Measurements from ENCODE around the gene CCDC187. TPM values are rescaled to one million over a fixed set of nuclear protein-coding genes. Genes with fewer than 3 reads are reported as not detected.

CCDC187 gene
- total RNA-seq, 1 donor from 2014 or later, result not detected

DNA sequence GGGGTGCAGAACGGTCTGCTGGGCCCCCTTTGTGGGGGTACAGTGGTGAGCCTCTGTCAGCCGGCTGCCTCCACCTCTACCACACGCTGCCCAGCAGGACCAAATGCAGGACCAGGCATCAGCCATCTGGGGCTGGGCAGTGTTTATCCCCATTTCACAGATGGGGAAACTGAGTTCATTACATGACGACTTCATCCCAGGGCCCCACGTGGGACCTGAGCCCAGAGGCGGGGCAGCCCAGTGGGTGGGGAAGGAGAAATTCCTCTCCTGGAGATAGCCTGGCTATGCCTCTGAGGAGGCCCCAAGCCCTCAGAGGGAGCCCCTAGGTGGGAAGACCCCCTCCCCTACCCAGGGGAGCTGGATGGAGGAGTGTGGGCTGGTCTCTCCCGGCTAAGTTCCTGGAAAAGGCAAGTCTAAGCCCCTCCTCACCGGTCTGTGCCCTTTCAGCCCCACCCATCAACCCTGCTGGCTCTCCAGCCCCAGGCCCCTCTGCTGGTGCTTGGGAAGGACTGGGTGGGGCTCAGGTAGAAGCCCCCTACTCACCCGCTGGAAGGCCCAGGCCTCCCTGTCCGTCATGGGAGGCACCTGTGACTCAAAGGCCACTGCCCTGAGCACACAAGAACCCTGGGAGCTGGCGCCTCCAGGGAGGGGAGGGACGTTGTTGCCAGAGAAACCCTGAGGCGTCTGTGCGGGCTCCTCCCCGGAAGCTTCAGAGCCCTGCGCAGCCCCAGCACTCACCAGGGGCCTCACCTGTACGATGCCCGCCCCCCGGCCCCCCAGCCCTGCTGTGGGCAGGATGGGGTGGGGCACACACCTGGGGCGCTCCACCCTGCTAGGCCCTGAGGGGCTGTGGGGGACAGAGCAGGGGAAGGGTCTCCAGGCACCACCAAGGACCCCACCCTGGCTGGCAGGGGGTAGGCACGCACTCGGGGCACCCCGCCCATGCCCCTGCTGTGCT, 7.4 kb upstream of the CCDC187 start:
- no peak for DNase-seq (ENCODE audit: low read depth)

DNA sequence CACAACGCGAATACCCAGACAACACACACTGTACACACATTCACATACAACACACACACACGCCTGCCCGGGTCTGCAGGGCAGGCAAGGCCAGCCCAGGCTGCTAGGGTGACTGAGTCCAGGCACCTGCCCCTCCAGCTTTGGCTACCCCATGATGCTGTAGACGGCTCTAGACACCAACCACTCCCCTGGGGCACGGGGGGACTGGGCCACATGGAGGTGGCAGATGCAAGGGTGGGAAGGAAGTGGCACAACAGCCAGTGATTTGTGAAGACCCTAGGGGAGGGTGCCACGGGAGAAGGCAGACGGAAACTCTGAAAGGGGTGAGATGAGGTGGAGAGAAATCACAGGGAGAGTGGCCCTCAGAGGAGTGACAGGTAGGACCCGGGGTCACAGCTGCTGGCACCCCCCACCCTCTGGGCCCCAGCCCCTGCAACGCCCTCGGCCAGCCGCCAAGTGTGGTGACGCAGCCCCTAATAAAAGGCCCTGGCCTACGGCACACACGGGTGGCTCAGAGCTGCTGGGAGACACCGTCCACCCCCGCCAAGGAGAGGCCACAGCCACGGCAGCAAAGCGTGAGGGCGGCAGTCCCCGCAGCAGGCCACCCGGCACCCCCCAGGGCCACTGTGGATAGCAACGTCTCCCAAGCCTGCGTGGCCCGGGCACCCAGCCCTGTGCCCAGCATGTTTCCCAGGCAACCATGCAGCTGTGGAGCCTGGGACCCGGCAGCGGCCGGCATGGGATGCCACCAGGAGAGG, 6.6 kb upstream of the CCDC187 start:
- DNase-seq (ENCODE audit: low read depth), result no peak

DNA sequence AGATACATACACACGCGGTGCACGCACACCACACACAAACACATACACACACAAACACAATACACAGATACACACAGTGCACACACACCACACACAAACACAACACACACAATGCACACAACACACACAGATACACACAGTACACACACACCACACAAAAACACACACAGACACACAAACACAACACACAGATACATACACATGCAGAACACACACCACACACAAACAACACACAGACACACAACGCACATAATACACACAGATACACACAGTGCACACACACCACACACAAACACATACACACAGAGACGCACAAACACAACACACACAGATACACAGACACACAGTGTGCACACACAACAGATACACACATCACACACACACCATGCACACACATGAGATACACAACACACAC, 5.9 kb upstream of the CCDC187 start:
- no peak for DNase-seq (ENCODE audit: low read depth)

DNA sequence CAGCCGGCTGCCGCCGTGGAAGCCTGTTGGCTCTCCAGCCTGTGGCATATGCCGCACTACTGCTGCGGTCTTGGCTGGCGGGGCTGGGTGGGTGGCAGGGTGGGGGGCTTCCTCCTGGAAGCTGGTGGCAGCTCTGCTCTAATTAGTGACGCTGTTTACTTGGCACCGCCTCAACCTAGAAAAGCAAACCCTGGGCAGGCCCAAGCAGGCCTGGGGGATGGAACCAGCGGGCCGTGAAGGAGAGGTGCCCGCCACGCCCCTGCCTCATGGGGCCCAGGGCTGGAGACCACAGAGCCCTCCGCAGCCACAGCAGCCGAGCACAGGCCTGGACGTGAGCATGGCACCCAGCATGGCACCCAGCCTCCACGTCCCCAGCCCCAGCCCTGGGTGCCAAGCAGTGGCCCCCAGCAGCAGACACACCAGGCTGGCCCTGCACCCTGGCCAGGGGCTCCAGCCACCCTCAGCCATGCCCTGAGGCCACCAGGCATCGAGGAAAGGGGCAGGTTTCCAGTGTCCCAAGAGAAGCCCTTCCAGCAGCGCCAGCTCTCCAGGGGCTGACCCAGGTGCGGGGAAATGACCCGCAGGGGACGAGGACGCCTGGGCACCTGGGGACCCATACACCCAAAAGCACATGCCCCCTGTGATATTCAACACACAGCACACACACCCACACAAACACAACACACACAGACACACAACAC, 5.4 kb upstream of the CCDC187 start:
- peak; percentile 36 for DNase-seq (ENCODE audit: low read depth)

DNA sequence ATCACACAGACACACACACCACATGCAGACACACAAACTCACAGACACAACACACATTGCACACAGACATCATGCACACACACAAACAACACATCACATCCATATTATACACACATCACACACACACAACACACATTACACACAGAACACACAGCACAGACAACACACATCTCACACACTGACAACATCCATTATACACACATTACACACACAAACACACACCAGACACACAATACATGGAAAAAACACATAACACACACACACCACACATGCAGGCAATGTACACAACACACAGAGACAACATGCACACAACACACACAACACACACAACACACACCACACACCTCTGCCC, 4.8 kb upstream of the CCDC187 start:
- no peak for DNase-seq (ENCODE audit: low read depth)

DNA sequence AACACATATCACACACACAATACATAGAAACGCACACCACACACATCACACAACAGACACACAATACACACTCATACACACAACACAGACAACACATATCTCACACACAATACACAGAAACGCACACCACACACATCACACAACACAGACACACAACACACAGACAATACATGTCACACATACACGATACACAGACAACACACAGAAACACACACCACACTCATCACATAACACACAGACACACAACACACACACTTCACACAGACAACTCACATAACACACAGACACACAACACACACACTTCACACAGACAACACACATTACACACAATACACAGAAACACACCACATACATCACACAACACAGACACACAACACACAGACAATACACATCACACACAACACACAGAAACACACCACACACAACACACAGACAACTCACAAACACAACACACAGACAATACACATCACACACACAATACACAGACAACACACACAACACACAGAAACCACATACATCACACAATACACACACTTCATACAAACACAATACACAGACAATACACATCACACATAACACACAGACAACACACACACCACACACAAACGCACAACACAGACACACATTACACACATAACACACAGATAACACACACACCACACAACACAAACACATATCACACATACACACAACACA, 4.3 kb upstream of the CCDC187 start:
- no peak for DNase-seq (ENCODE audit: low read depth)

DNA sequence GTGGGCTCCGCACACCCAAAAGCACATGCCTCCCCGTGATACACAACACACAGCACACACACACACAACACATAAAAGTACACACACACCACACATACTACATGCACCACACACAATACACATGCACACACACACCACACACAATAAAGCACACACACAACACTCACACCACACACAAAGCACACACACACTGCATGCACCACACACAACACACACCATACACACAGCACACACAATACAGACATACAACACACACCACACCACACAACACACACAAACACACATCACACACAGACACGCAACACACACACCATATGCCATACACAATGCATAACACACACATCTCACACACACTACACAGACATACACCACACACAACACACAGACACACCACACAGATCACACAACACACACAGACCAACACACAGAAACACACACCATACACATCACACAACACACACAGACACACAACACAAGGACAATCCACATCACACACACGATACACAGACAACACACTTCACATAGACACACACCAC, 3.4 kb upstream of the CCDC187 start:
- no peak for DNase-seq (ENCODE audit: low read depth)

DNA sequence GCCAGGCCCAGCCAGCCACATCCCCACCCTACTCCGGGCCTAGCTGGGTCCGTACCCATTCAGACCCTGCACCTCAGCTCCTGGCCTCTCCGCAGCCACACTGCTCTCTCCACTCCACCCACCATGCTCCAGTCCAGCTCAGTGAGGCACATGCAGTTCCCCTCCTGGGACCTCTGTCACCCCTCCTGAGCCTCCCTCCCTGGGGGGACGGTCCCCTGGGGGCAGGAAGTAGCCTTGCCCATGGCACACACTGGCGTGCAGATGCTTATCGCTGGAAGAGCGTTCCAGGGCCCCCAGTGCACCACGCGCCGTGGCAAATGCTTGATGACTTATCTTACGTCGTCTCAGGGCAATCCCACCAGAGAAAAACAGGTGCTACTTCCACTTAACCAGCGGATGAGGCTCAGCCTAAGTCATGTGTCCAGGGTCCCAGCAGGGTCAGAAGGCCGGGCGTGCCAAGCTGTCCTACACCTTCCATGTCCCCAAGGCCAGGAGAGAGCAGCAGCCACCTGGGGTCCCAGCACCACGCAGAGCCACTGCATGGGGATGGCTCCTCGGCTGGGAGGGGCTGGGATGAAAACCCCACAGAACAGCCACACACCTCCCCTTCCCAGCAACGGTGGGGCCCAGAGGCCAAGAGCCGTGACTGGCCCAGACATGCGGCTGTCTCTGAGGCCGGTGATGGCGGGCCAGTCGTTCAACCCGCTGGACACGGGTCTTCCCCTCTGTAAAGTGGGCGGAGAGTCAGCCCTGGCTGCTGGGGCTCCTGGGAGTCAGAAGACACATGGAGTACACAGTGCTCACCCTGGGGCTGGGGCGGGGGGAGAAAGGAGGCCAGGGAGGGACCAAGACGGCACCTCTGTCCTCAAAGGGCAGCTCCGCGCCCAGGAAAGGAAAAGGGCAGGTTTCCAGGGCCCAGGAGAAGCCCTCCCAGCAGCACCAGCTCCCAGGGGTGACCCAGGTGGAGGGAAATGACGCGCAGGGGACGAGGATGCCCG, 2.6 kb upstream of the CCDC187 start:
- DNase-seq (ENCODE audit: low read depth), result no peak

DNA sequence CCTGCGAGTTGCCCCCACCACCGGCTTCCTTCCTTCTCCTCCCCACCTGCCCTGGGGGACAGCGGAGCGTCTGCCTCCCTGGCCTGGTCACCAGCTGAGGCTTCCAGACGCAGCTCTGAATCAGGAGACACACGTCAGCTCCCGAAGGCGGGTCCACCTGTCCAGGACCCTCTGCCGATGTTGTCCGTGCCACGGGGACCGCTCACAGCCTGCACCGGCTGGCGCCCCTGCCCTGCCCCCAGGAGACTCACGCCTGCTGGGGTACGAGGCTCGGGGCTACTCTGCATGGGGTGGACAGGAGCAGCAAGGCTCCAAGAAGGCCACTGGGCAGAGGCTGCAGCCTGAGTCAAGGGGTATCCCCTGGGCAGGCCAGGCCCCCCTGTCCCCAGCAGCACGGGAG, 1.9 kb upstream of the CCDC187 start:
- no peak for DNase-seq (ENCODE audit: low read depth)

DNA sequence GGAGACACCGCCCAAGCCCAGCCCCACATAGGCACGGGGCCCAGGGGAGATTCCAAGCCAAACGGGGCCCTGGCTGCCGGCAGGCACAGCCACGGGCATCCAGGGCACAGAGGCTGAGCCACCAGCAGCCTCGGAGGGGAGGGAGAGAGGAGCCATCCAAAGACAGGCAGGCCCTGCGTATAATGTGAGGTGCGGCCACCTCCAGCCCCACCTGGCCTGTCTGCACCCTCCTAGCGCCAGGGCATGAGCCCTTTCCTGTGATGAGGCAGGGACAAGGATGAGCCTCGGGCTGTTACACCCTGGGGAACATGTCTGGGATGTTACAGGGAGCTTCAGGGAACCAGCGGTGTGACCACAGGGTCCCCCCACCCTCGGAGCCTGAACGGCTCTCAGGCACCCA, 1.1 kb upstream of the CCDC187 start:
- DNase-seq (ENCODE audit: low read depth), result no peak

DNA sequence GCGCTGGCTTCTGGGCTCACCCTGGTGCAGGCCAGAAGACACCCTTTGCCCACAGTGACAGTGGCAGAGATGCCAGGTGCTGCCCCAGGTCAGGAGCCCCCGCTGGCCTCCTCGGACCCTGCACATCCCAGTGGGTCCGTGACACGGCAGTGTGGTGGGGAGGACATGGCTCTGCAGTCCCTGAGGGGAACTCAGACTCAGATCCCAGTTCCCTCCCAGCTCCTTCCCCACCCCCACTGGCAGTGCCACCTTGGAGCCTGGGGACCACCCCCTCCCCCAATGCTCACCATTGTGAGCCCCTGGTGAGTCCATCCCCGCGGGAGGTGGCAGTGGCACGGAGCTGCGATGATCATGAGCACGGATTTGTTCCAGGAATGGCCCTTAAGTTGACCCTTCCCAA, 562 bp upstream of the CCDC187 start:
- no peak for DNase-seq (ENCODE audit: low read depth)

DNA sequence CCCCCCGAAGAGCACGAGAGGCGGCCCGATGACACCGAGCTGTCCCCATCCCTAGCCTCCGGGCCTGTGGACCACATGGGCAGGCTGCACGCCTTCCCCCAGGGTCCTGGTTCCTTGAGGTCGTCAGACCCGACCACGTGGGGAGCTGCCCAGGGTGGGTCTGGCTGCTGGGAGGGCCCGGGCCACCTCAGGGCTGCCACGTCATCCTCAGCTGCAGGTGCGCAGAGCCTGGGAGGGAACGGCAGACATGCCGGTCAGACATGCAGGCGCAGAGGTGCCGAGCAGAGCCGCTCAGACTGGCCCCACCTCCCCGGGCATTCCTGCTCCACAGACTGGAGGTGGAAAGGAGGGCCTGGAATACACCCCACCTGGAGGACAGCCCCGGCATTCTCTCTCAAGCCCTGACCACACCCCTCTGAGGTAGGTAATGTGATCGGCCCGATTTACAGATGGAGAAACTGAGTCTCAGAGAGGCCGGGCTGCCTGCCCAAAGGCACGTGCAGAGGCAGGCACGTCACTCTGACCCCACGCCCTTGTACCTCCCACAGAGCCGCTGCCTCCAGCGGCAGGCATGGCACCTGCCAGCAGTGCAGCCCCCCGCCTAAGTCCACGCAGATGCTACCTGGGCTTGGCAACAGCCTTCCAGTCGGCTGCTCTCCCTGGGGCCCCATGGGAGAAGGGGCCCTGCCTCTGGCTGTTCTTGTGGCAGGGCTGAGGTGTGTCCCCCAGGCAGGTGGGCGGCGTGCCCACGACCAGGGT, 649 bp downstream of the CCDC187 start:
- no peak for DNase-seq (ENCODE audit: low read depth)

DNA sequence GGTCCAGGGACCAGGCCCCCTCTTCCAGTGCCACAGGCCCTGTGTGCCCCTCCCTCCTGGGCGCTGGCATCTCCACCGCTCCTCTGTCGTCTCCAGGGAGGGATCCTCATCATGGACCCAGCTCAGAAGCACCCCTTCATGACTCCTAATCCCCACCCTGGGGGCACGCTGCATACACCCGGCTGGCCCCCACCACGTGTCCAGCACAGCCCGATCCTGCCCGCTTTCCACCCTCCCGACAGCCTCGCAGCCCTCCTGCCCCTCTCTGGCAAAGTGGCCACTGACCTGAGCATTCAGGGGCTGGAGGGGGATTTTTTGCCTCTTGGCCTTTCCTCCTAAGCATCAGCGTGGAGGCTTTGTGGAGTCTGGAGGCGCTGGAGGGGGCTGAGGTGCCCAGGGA, 1.4 kb downstream of the CCDC187 start:
- DNase-seq (ENCODE audit: low read depth), result no peak

DNA sequence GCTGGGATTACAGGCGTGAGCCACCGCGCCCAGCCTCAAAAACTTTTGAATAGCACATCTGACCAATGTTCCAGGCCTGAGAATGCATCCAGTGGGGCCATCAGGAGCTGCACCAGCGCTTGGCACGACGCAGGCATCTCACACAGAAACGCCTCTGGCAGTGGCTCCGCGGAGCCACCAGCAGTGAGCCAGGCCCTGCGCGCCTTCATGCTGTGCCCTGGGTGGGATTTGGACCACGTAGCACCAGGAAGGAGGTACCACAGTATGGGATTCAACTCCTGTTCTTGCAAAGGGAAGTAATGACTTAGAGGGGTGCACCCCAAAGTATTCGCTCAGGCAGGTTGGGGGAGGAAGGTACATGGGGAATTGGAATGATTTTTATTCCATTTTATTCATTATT, 3.0 kb downstream of the CCDC187 start:
- DNase-seq (ENCODE audit: low read depth), result no peak

DNA sequence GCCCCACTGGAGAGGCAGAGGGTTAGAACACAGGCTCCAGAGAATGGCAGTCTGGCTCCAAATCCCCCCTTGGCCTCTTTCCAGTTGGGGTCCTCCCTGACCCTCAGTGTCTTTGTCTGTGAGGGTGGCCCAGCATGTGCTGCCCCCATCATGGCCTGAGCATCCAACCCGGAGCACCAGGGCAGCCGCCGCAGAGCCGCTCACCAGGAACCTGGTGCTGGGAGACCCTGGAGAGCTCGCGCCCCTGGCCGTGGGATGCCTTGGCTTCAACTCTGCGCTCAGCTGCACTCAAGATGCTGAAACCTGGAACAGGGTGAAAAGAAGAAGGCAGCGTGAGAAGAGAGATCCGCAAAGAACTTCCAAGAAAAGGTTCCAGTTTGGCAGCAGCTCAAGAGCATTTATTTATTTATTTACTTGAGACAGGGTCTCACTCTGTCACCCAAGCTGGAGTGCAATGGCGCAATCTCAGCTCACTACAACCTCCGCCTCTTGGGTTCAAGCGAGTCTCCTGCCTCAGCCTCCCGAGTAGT, 3.8 kb downstream of the CCDC187 start:
- no peak for DNase-seq (ENCODE audit: low read depth)

DNA sequence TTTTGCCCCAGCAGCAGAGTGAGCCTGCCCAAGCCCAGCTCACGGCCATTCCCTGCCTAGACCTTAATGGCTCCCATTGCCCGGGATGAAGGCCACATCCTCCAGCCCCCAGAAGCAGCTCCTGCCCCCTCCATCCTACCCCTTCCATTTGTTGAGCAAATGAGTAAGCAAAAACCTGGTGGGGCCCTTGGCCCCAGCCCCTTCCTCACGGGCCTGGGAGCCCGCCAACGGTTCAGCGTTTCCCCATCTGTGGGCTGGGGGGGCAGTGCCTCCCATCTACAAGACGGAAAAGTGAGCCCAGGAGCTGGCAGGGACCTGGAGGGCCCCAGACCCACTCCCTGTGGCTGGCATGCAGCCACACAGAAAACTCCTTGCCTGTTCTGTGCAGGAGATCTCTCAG, 4.4 kb downstream of the CCDC187 start:
- no peak for DNase-seq (ENCODE audit: low read depth)

DNA sequence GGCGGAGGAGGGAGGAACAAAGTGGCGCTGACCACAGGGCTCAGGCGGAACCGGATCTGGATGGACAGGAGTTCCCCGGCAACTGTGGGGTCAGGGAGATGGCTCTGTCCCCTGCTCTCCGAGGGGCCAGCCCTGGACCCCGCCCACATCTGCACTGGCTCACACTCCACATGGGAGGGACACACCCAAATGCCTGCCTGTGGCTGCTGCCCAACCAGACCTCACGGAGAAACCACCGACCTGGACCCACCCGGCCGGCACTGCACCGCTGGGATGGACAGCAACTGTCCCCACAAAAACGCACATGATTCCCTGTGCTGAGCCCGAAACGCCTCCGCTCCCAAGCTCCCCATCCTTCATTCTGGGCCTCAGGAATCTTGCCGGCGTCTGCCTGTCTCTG, 4.8 kb downstream of the CCDC187 start:
- DNase-seq (ENCODE audit: low read depth), result no peak

DNA sequence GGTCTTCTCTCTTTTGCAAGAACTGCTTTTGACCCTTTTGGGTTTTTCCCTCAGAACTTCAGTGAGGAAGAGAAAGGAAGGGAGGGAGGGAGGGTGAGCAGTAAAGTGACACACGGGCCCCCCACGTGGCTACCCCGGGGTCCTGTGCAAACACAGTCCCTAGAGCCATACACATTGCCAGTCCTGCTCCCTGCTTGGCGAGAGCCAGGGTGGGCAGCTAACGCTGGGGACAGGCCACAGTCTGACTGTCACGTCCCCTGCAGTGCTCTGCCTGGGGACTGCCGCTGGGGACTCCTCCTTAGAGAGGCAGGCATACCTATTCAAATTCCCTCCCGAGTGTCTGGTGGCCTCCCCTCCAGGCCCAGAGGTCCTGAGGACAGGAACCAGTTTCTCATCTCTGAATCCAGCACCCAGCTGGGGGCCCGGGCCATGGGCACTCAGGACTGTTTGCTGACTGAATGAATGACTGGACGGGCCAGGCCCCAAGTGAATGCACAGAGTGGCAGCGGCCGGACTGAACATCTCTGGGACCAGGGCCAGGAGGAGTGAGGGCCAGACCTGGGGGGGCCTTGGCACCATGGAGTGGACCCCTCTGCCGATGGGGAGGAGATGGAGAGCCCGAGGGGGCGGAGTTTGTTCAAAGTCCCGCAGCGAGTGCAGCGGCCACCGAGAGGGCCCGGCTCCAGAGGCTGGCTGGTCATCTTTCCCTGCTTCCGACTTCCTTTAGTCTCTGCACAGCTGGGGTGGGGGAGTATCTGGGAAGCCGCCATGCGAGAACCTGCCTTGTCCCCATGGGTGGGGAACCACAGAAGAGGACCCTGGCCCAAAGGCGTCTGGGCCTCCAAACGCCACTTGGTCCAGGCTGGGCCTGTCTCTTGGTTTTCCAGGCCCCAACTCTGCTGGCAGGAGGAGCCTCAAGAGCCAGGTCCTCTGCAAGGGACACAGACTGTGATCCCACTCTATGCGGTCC, 5.8 kb downstream of the CCDC187 start:
- no peak for DNase-seq (ENCODE audit: low read depth)
